ENCODE data around the gene CDK4.

CDK4 gene

DNA sequence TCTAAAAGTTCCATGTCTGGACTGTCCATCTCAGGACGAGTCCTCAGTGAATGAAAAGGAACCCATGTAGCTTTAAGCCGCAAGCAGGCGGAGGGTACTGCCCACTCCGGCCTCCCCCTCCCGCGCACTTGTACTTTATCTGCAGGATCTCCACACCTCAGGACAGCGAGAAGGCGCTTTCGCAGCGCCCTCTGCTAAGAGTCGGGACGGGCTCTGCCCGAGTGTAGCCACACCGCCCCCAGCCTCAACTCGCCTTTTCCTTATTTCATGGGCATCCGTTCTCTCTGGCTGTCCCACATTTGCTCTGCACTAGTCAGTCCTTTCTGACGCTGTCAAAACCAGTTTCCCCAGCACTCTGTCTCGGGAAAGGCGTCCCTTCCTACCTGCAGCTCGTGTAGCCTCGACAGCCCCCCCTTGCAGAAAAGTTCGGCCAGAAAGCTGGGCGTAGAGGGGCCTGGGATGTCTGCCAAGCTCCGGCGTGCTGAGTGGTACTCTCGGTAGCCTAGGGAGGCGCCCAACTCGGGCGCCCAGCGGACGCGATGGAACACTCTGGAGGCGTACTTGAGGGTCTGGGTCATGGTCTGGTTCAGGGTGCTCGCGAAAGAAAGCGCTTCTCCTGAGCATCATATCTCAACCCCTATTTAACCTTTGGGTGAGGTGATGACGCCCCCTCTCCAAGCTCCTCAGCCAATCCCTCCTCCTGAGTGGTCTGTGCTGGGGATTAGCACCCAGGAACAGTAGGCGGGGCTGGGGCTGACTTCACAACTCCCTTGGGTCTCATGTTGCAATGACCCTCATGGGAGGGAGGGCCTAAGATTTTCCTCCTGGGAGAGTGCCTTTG lies 14.6 kb upstream of the CDK4 start, which contains the start of gene CYP27B1:
TSS of gene CYP27B1 (minus strand) at position 615 of the 841 bp plus-strand sequence. CDS start at position 578, 37 bp downstream.
- TF ChIP-seq GATA1 (IDR thresholded peaks at IDR 0.05; ENCODE audit: low read depth, low read length) (no peak), POLR2A (IDR thresholded peaks at IDR 0.05; ENCODE audit: low read length) (peak; percentile 47)

DNA sequence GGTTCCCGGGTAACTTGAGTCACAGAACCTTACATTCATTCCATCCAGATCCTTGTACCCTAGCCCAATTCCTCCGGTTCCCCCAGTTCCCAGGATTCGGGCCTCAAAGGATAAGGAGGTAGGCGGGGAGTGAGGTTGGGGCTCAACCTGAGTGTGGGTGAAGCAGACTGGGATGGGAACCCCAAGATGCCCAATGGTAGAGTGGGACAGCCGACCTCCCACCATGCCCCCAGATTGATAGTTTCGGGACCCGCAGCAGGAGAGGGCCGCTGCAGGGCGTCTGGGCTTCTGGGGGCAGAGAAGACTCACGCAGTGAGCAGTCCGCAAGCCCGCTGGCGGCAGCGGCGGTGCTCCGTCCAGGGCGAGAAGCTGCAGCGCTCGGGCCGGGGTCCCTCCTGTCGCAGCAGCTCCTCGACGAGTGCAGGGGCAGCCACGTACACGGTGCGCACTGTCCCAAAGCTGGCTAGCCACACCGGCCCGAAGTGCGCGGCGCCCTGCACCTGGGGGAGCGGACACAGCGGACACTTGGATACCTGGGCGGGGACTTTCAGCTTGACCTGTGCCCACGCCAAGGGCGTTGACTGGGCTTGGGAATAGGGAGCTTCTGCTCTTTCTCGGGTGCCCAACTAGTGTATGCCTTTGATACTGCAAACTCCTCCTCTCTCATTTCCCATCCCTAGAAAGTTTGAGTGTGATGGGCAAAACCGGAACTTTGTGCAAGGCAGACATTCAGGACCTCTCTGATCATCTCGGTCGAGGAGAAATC lies 13.8 kb upstream of the CDK4 start:
- no peak for TF ChIP-seq GATA1 (IDR thresholded peaks at IDR 0.05; ENCODE audit: low read depth, low read length)
- TF ChIP-seq POLR2A (IDR thresholded peaks at IDR 0.05; ENCODE audit: low read length): no peak
- no peak for DNase-seq

More for the DNA sequence above, 14.6 kb upstream of the CDK4 start, which contains the start of gene CYP27B1:
- DNase-seq: peak; percentile 29 to 34

DNA sequence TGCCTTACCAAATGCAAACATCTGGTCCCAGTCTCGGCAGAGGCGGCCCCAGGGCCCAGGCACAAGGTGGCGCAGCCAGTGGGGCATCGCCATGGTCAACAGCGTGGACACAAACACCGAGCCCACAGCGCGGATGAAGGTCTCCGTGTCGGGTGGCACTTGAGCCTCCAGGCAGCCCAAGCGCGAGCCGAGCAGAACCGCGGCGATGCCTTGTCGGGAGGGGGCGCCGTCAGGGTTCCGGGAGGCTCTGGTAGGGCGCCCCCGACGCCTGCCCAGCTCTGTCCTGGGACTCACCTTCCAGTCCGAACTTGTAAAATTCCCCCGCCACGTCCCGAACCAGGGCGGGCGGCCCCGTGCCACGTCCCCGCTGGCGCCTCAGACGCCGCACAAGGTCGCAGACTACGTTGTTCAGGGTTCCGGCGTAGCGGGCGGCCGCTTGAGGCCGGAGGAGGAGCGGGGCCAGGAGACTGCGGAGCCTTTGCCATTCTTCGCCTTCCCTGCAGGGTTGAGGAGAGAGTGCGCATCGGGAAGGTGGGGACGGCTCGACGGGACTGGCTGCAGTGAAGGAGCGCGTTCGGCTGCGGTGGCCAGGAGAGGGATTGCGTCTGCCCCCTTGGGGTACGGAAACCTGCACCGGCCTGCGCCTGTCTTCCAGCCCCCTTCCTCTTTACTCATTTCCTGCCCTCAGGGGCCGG lies 13.0 kb upstream of the CDK4 start:
- DNase-seq: peak; percentile 52 to 61
- TF ChIP-seq POLR2A (IDR thresholded peaks at IDR 0.05; ENCODE audit: low read length) (no peak), GATA1 (IDR thresholded peaks at IDR 0.05; ENCODE audit: low read depth, low read length) (no peak)

GRCh38 chr12:57764662-57765002 lies 12.5 kb upstream of the CDK4 start:
- no peak for DNase-seq
- TF ChIP-seq GATA1 (IDR thresholded peaks at IDR 0.05; ENCODE audit: low read depth, low read length): no peak
- no peak for TF ChIP-seq POLR2A (IDR thresholded peaks at IDR 0.05; ENCODE audit: low read length)

GRCh38 chr12:57763881-57764661 lies 12.0 kb upstream of the CDK4 start:
- TF ChIP-seq POLR2A (IDR thresholded peaks at IDR 0.05; ENCODE audit: low read length): no peak
- TF ChIP-seq GATA1 (IDR thresholded peaks at IDR 0.05; ENCODE audit: low read depth, low read length): no peak
- DNase-seq: no peak

DNA sequence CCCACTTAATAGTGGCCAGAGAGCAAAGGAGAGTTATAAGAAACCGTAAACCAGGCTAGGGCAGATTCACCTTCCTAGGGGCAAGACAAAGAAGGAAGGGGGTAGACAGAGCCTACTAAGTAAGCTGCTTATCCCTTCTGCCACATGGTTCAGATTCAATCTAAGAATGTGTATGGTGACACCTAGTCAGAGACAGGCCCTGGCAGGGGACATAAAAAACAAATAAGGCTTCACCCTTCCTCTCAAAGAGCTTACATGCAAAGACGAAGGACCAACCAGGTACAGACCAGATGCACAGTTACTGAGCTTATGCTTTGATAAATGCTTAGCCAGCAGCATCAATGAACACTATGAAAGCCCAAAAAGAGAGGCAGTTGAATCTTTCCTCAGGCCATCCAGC lies 10.4 kb upstream of the CDK4 start:
- TF ChIP-seq GATA1 (IDR thresholded peaks at IDR 0.05; ENCODE audit: low read depth, low read length): no peak
- no peak for TF ChIP-seq POLR2A (IDR thresholded peaks at IDR 0.05; ENCODE audit: low read length)
- DNase-seq: no peak

DNA sequence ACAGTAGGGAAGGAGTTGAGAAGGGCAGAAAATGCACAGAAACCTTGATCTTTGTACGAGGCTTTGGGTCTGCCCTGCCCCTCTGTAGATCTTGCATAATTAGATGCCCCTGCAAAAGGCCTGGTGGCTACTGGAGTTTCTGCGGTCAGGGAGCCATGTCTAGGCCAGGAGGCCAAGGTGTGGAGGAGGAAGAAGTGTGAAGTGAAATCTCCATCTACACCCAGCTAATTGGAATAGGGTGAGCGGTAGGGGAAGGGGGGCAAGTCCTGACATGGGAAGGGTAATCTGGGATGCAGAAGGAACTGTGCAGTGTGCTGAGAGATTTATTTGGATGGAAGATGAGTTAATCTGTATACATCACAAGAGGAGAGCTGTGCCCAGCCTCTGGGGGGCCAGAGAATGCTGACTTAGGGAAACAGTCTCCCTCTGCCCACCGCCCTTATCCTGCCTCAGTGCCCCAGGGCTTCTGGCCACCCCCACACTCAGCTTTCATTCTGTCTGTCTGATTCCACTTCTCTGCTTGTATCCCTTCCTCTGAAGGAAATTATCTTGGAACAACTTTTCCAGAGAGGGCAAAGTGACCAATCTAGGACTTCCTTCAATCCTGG lies 9.4 kb upstream of the CDK4 start:
- no peak for DNase-seq
- TF ChIP-seq POLR2A (IDR thresholded peaks at IDR 0.05; ENCODE audit: low read length) (no peak), GATA1 (IDR thresholded peaks at IDR 0.05; ENCODE audit: low read depth, low read length) (no peak)

DNA sequence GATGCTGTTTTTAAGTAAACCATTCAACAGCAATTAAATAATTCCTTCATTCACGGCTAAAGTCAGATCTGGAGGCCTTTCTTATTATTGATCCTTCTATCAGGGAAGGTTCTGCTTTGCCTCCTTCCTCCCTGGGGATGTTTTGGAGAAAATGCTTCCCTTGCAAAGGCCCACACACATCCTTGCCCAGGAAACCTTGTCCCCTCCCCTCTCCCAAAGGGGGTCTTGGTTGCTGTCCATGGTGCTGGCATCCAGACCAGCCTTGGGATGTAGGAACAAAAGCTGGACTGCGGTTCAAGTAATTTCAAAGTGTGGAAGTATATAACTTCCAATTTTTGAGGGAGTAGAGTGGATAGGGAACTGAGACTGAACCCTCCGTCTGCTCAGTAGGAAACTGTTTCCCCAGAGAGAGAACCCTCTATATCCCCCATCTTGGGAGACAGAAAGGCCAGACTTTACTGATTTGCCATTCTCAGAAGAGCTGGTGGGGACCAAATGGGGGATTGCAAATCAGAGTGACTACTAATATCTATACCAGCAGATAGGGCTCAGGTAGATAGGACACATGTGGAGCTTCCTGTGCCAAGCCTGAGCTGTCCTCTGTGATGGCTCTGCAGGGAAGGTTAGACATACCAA lies 8.4 kb upstream of the CDK4 start:
- DNase-seq: no peak
- TF ChIP-seq GATA1 (IDR thresholded peaks at IDR 0.05; ENCODE audit: low read depth, low read length): no peak
- no peak for TF ChIP-seq POLR2A (IDR thresholded peaks at IDR 0.05; ENCODE audit: low read length)

GRCh38 chr12:57759360-57759980 lies 7.4 kb upstream of the CDK4 start:
- TF ChIP-seq GATA1 (IDR thresholded peaks at IDR 0.05; ENCODE audit: low read depth, low read length) (no peak), POLR2A (IDR thresholded peaks at IDR 0.05; ENCODE audit: low read length) (no peak)
- peak; percentile 36 to 54 for DNase-seq

- no peak for DNase-seq
- no peak for TF ChIP-seq GATA1 (IDR thresholded peaks at IDR 0.05; ENCODE audit: low read depth, low read length)
- no peak for TF ChIP-seq POLR2A (IDR thresholded peaks at IDR 0.05; ENCODE audit: low read length)
Measured at GRCh38 chr12:57758552-57759359, 6.6 kb upstream of the CDK4 start.

DNA sequence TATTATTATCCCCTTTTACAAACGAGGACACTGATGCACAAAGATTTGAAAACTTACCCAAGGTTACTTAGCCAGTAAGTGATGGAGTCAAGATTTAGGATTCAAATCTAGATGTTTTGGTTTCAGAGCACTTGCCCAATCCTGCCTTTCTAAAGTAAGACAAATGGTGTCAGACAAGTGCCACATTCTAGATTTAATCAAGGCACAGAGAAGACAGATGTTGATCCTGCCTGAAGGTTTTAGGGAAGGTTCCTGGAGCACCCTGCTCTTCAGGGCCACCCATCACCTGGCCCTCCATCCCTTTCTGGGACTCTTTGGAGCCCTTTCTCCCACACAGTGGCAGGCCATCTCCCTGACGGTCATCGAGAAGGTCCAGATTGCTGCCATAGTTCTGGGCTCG lies 5.7 kb upstream of the CDK4 start:
- DNase-seq: no peak
- no peak for TF ChIP-seq POLR2A (IDR thresholded peaks at IDR 0.05; ENCODE audit: low read length)
- no peak for TF ChIP-seq GATA1 (IDR thresholded peaks at IDR 0.05; ENCODE audit: low read depth, low read length)
